ENCODE data around the gene CTBP2.

The CTBP2 gene

DNA sequence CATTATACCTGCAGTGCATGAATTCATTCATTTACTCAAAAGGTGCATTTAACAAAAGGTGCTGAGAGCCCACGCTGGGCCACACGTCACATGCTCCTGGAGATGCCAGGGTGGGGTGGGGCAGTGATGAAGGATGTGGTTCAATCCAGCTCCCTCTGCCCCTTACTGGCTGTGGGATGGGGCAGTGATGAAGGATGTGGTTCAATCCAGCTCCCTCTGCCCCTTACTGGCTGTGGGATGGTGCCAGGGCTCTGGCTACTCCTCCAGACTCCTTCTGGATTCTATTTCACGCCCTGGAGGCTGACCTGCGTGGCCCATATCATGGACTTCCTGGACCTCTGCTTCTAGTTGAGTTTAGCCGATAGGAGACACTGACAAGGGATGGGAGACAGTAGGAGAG is 44.0 kb upstream of the CTBP2 start:
- Histone ChIP-seq H3K4me3 (ENCODE audit: insufficient read depth, low read length, poor library complexity, severe bottlenecking) (no peak overlapping the region), H4K20me1 (ENCODE audit: low read depth, low read length) (no peaks in the 10 kb centered on the region), H3K27ac (ENCODE audit: low read depth, low read length) (no peak overlapping the region), H3K9ac (ENCODE audit: low read length) (no peak overlapping the region), H3K9me2 (replicated peaks; ENCODE audit: insufficient read depth, low read length) (no peaks in the 10 kb centered on the region), H3K9me3 (ENCODE audit: insufficient read depth, low read length) (no peaks in the 10 kb centered on the region), H2AFZ (ENCODE audit: low read depth, low read length, severe bottlenecking) (no peak overlapping the region), H3F3A (ENCODE audit: insufficient read depth) (no peaks in the 10 kb centered on the region), H3K4me2 (ENCODE audit: low read depth, low read length, poor library complexity, severe bottlenecking) (no peak overlapping the region), H3K79me2 (ENCODE audit: insufficient read depth, low read length) (no peaks in the 10 kb centered on the region), H3K36me3 (ENCODE audit: low read length) (no peaks in the 10 kb centered on the region), H3K27me3 (ENCODE audit: low read length) (no peaks in the 10 kb centered on the region)
- TF ChIP-seq, protein P1, sequence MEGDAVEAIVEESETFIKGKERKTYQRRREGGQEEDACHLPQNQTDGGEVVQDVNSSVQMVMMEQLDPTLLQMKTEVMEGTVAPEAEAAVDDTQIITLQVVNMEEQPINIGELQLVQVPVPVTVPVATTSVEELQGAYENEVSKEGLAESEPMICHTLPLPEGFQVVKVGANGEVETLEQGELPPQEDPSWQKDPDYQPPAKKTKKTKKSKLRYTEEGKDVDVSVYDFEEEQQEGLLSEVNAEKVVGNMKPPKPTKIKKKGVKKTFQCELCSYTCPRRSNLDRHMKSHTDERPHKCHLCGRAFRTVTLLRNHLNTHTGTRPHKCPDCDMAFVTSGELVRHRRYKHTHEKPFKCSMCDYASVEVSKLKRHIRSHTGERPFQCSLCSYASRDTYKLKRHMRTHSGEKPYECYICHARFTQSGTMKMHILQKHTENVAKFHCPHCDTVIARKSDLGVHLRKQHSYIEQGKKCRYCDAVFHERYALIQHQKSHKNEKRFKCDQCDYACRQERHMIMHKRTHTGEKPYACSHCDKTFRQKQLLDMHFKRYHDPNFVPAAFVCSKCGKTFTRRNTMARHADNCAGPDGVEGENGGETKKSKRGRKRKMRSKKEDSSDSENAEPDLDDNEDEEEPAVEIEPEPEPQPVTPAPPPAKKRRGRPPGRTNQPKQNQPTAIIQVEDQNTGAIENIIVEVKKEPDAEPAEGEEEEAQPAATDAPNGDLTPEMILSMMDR (IDR thresholded peaks at IDR 0.05; ENCODE audit: insufficient read depth, low read length, poor library complexity, severe bottlenecking) = no peak
- TF ChIP-seq EZH2phosphoT487 (conservative IDR thresholded peaks at IDR 0.05; ENCODE audit: low read length) = no peak

DNA sequence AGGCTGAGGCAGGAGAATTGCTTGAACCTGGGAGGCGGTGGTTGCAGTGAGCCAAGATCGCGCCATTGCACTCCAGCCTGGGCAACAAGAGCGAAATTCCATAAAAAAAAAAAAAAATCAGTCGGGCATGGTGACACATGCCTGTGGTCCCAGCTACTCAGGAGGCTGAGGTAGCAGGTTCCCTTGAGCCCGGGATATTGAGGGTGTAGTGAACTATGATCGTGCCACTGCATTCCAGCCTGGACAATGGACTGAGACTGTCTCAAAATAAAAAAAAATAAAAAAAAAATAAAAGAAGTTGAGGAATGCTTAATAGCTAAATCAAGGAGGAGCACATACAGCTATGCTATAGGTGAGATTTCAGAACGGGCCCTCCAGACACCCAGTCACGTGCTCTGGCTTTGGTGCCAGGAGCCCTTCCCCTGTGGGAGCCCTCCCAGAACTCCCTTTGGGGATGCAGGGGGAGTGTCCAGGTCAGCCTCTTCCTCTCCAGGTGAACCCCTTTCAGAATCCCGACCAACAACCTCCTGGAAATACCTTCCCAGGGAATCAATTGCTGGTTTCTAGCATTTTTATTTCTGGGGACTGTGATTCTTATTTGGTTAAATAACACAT is 42.9 kb upstream of the CTBP2 start:
- Histone ChIP-seq H3K4me3 (ENCODE audit: insufficient read depth, low read length, poor library complexity, severe bottlenecking) (no peak overlapping the region), H4K20me1 (ENCODE audit: low read depth, low read length) (no peaks in the 10 kb centered on the region), H3K9me3 (ENCODE audit: insufficient read depth, low read length) (no peaks in the 10 kb centered on the region), H3K27me3 (ENCODE audit: low read length) (no peaks in the 10 kb centered on the region), H3F3A (ENCODE audit: insufficient read depth) (no peaks in the 10 kb centered on the region), H3K36me3 (ENCODE audit: low read length) (no peaks in the 10 kb centered on the region), H3K9me2 (replicated peaks; ENCODE audit: insufficient read depth, low read length) (no peaks in the 10 kb centered on the region), H3K27ac (ENCODE audit: low read depth, low read length) (no peak overlapping the region), H2AFZ (ENCODE audit: low read depth, low read length, severe bottlenecking) (no peak overlapping the region), H3K4me2 (ENCODE audit: low read depth, low read length, poor library complexity, severe bottlenecking) (no peak overlapping the region), H3K79me2 (ENCODE audit: insufficient read depth, low read length) (no peaks in the 10 kb centered on the region), H3K9ac (ENCODE audit: low read length) (no peak overlapping the region)
- TF ChIP-seq, protein P1 (IDR thresholded peaks at IDR 0.05; ENCODE audit: insufficient read depth, low read length, poor library complexity, severe bottlenecking) = no peak

DNA sequence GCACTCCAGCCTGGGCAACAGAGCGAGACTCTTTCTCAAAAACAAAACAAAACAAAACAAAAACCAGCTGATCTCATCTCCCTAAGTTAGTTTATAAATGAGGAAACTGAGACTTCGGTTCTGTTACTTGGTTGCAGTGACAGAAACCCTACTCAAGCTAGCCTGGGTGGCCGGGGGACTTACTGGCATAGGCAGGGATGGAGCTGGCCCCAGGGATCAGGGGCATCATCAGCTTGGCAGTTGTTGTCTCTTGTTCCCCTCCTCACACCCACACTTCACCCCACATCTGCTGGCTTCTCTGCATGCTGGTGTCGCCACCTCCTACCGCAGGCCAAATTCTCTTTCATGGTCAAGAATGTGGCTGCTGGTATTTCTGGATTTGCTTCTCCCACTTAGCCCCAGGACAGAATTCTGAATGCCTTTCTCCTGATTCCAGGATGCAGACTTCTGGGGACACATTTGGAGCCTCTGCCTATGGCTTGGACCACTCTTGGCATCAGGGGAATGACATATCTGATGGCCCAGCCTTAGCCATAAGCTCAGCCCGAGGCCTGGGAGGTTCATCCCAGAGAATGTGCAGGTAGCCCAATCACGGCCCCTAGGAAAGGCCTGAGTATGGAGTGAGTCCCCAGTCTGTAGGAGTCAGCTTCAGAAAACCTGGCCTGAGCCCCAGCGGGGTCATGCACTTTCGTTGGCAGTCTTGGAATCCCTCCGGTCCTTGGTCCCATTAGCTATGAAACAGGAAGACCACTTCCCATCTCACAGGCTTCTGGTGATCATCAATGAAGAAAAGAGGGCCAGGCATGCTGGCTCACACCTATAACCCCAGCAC is 41.6 kb upstream of the CTBP2 start:
- no peaks in the 10 kb centered on the region for H4K20me1 ChIP-seq (ENCODE audit: low read depth, low read length)
- H3K4me2 ChIP-seq (ENCODE audit: low read depth, low read length, poor library complexity, severe bottlenecking) = no peak overlapping the region
- H3K27ac ChIP-seq (ENCODE audit: low read depth, low read length) = no peak overlapping the region
- no peak overlapping the region for H3K4me3 ChIP-seq (ENCODE audit: insufficient read depth, low read length, poor library complexity, severe bottlenecking)
- H3K79me2 ChIP-seq (ENCODE audit: insufficient read depth, low read length) = no peaks in the 10 kb centered on the region
- no peaks in the 10 kb centered on the region for H3K9me3 ChIP-seq (ENCODE audit: insufficient read depth, low read length)
- TF ChIP-seq, protein P1 (IDR thresholded peaks at IDR 0.05; ENCODE audit: insufficient read depth, low read length, poor library complexity, severe bottlenecking) = no peak
- TF ChIP-seq EZH2phosphoT487 (conservative IDR thresholded peaks at IDR 0.05; ENCODE audit: low read length) = no peak
- no peaks in the 10 kb centered on the region for H3K27me3 ChIP-seq (ENCODE audit: low read length)
- H3K9me2 ChIP-seq (replicated peaks; ENCODE audit: insufficient read depth, low read length) = no peaks in the 10 kb centered on the region
- no peaks in the 10 kb centered on the region for H3K36me3 ChIP-seq (ENCODE audit: low read length)
- no peak overlapping the region for H3K9ac ChIP-seq (ENCODE audit: low read length)
- H3F3A ChIP-seq (ENCODE audit: insufficient read depth) = no peaks in the 10 kb centered on the region
- no peak overlapping the region for H2AFZ ChIP-seq (ENCODE audit: low read depth, low read length, severe bottlenecking)
